Tibial artery (tissue), 4 donors: Measurements from ENCODE around the gene KCNH8.

Experiments
- DNase-seq, 2 donors: peaks; one replicate each; pipeline ENCODE4 v3.0.0-alpha.2; 2019
- H3K27ac ChIP-seq, 2 donors: fragments of 200-600 bp; sonication (generic) in 1 of 2; 1 replicate in 1 of 2; 2 replicates in 1 of 2; pipeline ENCODE4 v1.5.1; 2018 to 2019; ENCODE audit warnings: mild to moderate bottlenecking in 1 of 2
- H3K27me3 ChIP-seq, 2 donors: fragments of 200-600 bp; sonication (generic) in 1 of 2; one replicate each; pipeline versions ENCODE4 v1.5.1 to v1.6.0; 2016 to 2019
- H3K36me3 ChIP-seq, 3 donors: fragments of 200-600 bp; sonication (generic) in 2 of 3; one replicate each; pipeline ENCODE4 v1.5.1; 2016 to 2019; ENCODE audit warnings: mild to moderate bottlenecking in 2 of 3
- H3K4me1 ChIP-seq, 4 donors: fragments of 200-600 bp; sonication (generic) in 2 of 4; 1 replicate in 3 of 4; 2 replicates in 1 of 4; pipeline ENCODE4 v1.5.1; 2016 to 2019
- H3K4me3 ChIP-seq, 2 donors: fragments of 200-600 bp; sonication (generic) in 1 of 2; 1 replicate in 1 of 2; 2 replicates in 1 of 2; pipeline ENCODE4 v1.5.1; 2018 to 2019; ENCODE audit warnings: mild to moderate bottlenecking in 2 of 2
- H3K9me3 ChIP-seq, 3 donors: fragments of 200-600 bp; sonication (generic) in 1 of 3; one replicate each; pipeline ENCODE4 v1.5.1; 2016 to 2019
- intact Hi-C: fragments of 100-400 bp; cut with DNase I; formaldehyde crosslinking; loops from one replicate; pipeline ENCODE4 v1.15.0; 2023; ENCODE audit warnings: low total_unique reads
- TF ChIP-seq, protein P1 (sequence below), 2 experiments: fragments of 200-600 bp in 1 of 2; fragments of 450-650 bp in 1 of 2; IDR thresholded peaks; one replicate each; pipeline ENCODE4 v1.5.1; 2017 to 2019; ENCODE audit warnings: antibody characterized with exemption in 2 of 2, mild to moderate bottlenecking in 1 of 2, moderate library complexity in 1 of 2

The KCNH8 gene

DNA sequence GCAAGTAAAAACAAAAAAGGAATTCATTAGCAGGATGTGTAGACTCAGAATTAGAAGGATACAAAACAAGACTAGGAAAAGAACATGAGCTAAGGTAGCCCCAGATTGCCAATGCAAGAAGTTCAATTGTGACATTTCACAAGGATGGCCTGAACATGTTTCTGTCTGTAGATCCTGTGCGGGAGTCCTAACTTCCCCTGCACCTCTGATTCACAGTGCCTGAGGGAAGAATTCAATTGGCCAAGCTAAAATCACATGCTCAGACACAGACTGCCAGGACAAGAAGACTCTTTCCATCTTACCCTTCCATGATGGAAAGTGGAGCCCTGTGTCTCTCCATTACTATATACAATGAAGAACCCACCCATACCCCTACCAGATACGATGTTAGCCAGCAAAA is 251.5 kb downstream of the KCNH8 start:
- H3K27me3 ChIP-seq = no peaks in the 10 kb centered on the region
- intact Hi-C loops = no loop called here
- no peaks in the 10 kb centered on the region for H3K4me1 ChIP-seq
- H3K36me3 ChIP-seq = no peaks in the 10 kb centered on the region
- DNase-seq = no peak
- no peaks in the 10 kb centered on the region for H3K9me3 ChIP-seq
- no peak overlapping the region for H3K4me3 ChIP-seq
- no peak overlapping the region for H3K27ac ChIP-seq
- TF ChIP-seq, protein P1, sequence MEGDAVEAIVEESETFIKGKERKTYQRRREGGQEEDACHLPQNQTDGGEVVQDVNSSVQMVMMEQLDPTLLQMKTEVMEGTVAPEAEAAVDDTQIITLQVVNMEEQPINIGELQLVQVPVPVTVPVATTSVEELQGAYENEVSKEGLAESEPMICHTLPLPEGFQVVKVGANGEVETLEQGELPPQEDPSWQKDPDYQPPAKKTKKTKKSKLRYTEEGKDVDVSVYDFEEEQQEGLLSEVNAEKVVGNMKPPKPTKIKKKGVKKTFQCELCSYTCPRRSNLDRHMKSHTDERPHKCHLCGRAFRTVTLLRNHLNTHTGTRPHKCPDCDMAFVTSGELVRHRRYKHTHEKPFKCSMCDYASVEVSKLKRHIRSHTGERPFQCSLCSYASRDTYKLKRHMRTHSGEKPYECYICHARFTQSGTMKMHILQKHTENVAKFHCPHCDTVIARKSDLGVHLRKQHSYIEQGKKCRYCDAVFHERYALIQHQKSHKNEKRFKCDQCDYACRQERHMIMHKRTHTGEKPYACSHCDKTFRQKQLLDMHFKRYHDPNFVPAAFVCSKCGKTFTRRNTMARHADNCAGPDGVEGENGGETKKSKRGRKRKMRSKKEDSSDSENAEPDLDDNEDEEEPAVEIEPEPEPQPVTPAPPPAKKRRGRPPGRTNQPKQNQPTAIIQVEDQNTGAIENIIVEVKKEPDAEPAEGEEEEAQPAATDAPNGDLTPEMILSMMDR (IDR thresholded peaks at IDR 0.05) = no peak

DNA sequence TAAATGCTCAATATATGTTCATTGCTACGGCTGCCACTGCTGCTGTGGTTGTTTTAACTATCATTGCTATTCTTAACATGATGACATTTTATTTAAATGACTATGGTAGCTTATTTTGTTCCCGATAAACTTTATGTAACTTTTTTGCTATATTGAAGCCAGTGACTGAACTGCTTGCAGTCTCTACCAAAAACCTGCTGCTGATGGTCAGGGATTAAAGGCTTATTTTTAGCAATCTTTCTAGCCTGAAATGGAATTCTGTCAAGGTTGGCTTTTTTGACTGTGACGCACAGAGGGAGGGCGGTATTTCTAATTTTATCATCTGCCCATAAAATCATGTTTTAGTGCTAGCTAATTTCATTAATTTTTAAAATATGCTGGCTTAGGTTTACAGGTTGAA is 271.8 kb downstream of the KCNH8 start:
- Histone ChIP-seq H3K4me3 (peak overlapping the region in 1 of 2 donors; percentile 6), H3K27me3 (no peaks in the 10 kb centered on the region), H3K27ac (peak overlapping the region; percentile 54 to 58), H3K36me3 (no peaks in the 10 kb centered on the region), H3K9me3 (no peaks in the 10 kb centered on the region), H3K4me1 (peaks cover 0 to 16% (median 6%) of the 10 kb centered on the region in 4 donors)
- intact Hi-C loops = loop anchor here (10.0 kb wide), 1 partner anchor 55 kb away; no protein-coding TSS in a partner anchor
- TF ChIP-seq, protein P1 (IDR thresholded peaks at IDR 0.05) = no peak
- DNase-seq = no peak

DNA sequence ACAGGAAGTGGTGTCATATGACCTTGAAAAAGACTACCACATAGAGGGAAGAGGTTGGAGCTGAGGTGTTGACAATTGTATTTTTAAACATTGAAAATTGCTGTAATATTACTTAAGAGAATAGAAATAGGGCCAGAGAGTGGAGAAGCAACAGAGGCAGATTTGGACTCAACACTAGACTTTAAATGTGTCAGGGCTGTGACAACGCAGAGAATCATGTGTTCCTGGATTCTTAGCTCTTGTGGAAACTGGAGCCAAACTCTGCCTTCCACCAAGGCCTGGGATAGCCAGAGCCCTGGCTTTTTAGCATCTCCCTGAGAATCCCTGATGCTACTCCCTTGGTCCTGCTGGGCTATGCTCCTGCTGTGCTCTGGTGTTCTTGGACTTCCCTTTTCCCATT is 277.5 kb downstream of the KCNH8 start:
- Histone ChIP-seq H3K36me3 (no peaks in the 10 kb centered on the region), H3K9me3 (no peaks in the 10 kb centered on the region), H3K27ac (peak overlapping the region in 1 of 2 donors; percentile 42), H3K27me3 (no peaks in the 10 kb centered on the region), H3K4me3 (no peak overlapping the region), H3K4me1 (peaks cover 0 to 12% (median 4%) of the 10 kb centered on the region in 4 donors)
- TF ChIP-seq, protein P1 (IDR thresholded peaks at IDR 0.05) = no peak
- no peak for DNase-seq
- intact Hi-C loops = loop anchor here (10.0 kb wide), 1 partner anchor 61 kb away; no protein-coding TSS in a partner anchor

DNA sequence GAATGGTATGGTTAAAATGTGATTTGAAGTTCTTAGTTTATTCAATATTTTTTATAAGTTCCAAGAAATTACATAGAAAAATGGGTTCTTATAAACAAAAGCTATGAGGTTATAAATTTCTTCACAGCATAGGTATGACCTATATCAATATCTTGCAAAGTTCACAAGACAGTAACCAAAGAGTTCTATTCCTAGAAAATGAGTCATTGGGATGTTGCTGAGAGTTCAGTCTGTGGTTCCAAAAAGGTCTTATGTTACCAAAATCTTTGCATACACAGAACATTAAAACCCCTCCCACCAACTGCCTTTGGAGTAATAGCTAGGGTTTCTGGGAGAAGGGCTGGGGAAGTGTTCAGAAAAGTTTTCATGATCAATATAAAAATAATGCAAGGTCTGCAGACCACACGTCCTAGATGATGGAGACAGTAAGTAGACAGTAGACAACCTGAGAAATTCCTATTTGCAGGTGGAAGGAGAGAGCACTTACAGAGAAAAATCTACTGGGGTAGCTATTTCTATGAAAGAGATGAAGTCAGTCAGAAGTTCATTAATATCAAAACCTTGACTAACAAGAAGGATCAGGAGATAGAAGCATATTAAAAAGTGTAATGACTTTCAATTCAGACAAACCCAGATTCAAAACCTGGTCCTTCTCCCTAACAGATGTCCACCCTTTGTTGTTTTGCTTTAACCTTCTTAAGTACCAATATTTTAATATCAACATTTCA is 279.3 kb downstream of the KCNH8 start:
- H3K27ac ChIP-seq = no peak overlapping the region
- H3K4me1 ChIP-seq = peaks cover 0 to 16% (median 6%) of the 10 kb centered on the region in 4 donors
- no peaks in the 10 kb centered on the region for H3K9me3 ChIP-seq
- H3K27me3 ChIP-seq = no peaks in the 10 kb centered on the region
- DNase-seq = no peak
- TF ChIP-seq, protein P1 (IDR thresholded peaks at IDR 0.05) = no peak
- no peak overlapping the region for H3K4me3 ChIP-seq
- H3K36me3 ChIP-seq = no peaks in the 10 kb centered on the region
- intact Hi-C loops = loop anchor here (10.0 kb wide), 1 partner anchor 63 kb away; no protein-coding TSS in a partner anchor

DNA sequence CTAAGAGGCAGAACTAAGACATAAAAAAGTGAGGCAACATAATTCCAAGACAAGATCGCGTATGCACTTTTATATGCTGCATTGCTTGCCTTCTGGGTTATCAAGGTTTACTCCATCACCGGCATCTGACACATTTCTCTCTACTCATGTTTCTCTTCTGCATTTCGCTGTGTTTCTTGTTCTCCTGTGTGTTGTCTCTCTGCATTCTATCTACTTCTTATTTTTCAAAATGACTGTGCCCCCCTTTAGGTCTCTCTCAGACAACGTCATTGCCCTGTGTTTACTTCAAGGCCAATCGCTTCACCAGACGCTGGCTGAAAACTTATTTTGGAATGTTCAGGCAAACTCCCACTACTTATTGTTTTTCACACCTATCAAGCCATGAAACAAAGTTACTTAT is 280.4 kb downstream of the KCNH8 start:
- Histone ChIP-seq H3K4me3 (no peak overlapping the region), H3K27ac (no peak overlapping the region), H3K36me3 (no peaks in the 10 kb centered on the region), H3K9me3 (no peaks in the 10 kb centered on the region), H3K27me3 (no peaks in the 10 kb centered on the region), H3K4me1 (peaks cover 0 to 28% (median 6%) of the 10 kb centered on the region in 4 donors)
- TF ChIP-seq, protein P1 (IDR thresholded peaks at IDR 0.05) = no peak
- intact Hi-C loops = loop anchor here (10.0 kb wide), 1 partner anchor 64 kb away; no protein-coding TSS in a partner anchor
- no peak for DNase-seq
